Upper lobe of left lung (tissue), 6 donors: ENCODE measurements around the gene ATP13A4. TPM values are rescaled to one million over a fixed set of nuclear protein-coding genes. Genes with fewer than 3 reads are reported as not detected.

Experiments used
- ATAC-seq, 2 donors: fragments of 200-7000 bp; cut with Tn5 transposase; one replicate each; pipeline ENCODE4 v1.9.1; 2022; ENCODE audit warnings: mild to moderate bottlenecking in 2 of 2, moderate library complexity in 2 of 2; ENCODE audit not compliant: low FRiP score in 2 of 2
- DNase-seq, 2 donors: peaks; one replicate each; pipeline ENCODE4 v3.0.0-alpha.2; 2019 to 2020
- H3K27ac ChIP-seq, 4 donors: fragments of 200-600 bp; sonication (generic); one replicate each; pipeline ENCODE4 v1.5.1; 2016 to 2019
- H3K27me3 ChIP-seq, 4 donors: fragments of 200-600 bp; sonication (generic); one replicate each; pipeline ENCODE4 v1.5.1; 2017 to 2019
- H3K36me3 ChIP-seq, 4 donors: fragments of 200-600 bp; sonication (generic); one replicate each; pipeline ENCODE4 v1.5.1; 2016 to 2019
- H3K4me1 ChIP-seq, 4 donors: fragments of 200-600 bp; sonication (generic); one replicate each; pipeline ENCODE4 v1.5.1; 2018 to 2019
- H3K4me3 ChIP-seq, 4 donors: fragments of 200-600 bp; sonication (generic); one replicate each; pipeline ENCODE4 v1.5.1; 2017 to 2019; ENCODE audit warnings: mild to moderate bottlenecking in 2 of 4, moderate library complexity in 1 of 4
- H3K9me3 ChIP-seq, 4 donors: fragments of 200-600 bp; sonication (generic); one replicate each; pipeline ENCODE4 v1.5.1; 2018 to 2019
- EP300 ChIP-seq, 4 donors: sonication (generic); formaldehyde crosslinking; IDR thresholded peaks; one replicate each; pipeline ENCODE4 v1.5.1; 2017; ENCODE audit warnings: antibody characterized with exemption in 4 of 4, control low read depth in 2 of 4
- POLR2A ChIP-seq, 4 donors: fragments of 450-650 bp; IDR thresholded peaks; one replicate each; pipeline ENCODE4 v1.5.1; 2016 to 2017; ENCODE audit warnings: antibody characterized with exemption in 4 of 4, mild to moderate bottlenecking in 2 of 4
- POLR2AphosphoS5 ChIP-seq, 2 donors: sonication (generic); formaldehyde crosslinking; IDR thresholded peaks; one replicate each; pipeline ENCODE4 v1.5.1; 2017; ENCODE audit warnings: antibody characterized with exemption in 2 of 2
- WGBS, 2 donors: methylation state at CpG; one replicate each; pipeline ENCODE4 v1.1.5; 2017 to 2018; 5-methylcytosine and 5-hydroxymethylcytosine counted together
- total RNA-seq, 6 donors: library from RNA; depleted of rRNA in 4 of 6; stranded (reverse); fragments of >200 nt in 4 of 6; gene quantifications; one replicate each; pipeline versions ENCODE4 v1.1.0 to v1.2.1, GENCODE V29; 2016 to 2021
- TF ChIP-seq, protein P1 (sequence below), 6 experiments: fragments of 450-650 bp in 4 of 6; fragments of 200-600 bp in 2 of 6; sonication (generic) in 2 of 6; IDR thresholded peaks; one replicate each; pipeline ENCODE4 v1.5.1; 2016 to 2019; ENCODE audit warnings: antibody characterized with exemption in 6 of 6
- donor health status: DM: no; HTN: no; CAD: no; lungs with moderate emphysema.
- donor health status: DM: no; HTN: yes; CAD: no; lungs with severe emphysema.

ATP13A4 gene
- total RNA-seq, 6 donors from 2014 or later, result 145 to 407 (median 201) TPM

DNA sequence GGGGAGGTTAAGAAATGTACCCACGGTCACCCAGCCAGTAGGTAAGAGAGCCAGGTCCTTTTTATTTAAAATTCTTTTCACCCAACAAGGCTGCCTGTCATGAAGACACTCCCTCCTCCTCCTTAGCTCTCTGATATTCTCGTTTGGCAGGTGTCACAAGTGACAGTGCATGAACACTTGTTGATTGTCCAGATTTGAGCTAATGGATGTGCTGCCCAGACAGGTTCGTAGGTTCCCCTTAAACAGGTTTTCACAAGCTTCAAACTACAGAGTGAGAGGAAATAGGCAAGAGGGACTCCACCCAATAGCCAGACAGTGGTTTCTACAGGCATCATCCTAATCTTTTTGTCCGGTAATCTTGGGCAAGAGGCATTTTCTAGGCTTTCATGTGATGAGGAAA lies 32.2 kb downstream of the ATP13A4 start:
- TF ChIP-seq EP300 (IDR thresholded peaks at IDR 0.05), result no peak
- TF ChIP-seq, protein P1, sequence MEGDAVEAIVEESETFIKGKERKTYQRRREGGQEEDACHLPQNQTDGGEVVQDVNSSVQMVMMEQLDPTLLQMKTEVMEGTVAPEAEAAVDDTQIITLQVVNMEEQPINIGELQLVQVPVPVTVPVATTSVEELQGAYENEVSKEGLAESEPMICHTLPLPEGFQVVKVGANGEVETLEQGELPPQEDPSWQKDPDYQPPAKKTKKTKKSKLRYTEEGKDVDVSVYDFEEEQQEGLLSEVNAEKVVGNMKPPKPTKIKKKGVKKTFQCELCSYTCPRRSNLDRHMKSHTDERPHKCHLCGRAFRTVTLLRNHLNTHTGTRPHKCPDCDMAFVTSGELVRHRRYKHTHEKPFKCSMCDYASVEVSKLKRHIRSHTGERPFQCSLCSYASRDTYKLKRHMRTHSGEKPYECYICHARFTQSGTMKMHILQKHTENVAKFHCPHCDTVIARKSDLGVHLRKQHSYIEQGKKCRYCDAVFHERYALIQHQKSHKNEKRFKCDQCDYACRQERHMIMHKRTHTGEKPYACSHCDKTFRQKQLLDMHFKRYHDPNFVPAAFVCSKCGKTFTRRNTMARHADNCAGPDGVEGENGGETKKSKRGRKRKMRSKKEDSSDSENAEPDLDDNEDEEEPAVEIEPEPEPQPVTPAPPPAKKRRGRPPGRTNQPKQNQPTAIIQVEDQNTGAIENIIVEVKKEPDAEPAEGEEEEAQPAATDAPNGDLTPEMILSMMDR (IDR thresholded peaks at IDR 0.05), result no peak
- no peak for TF ChIP-seq POLR2AphosphoS5 (IDR thresholded peaks at IDR 0.05)
- TF ChIP-seq POLR2A (IDR thresholded peaks at IDR 0.05), result no peak
- Histone ChIP-seq H3K4me3 (no peak overlapping the region), H3K4me1 (no peaks in the 10 kb centered on the region), H3K27ac (no peak overlapping the region), H3K36me3 (no peaks in the 10 kb centered on the region), H3K27me3 (no peaks in the 10 kb centered on the region), H3K9me3 (no peaks in the 10 kb centered on the region)
- no peak for ATAC-seq
- 55 to 58% methylated on average over 4 of the region's 4 CpGs for WGBS, 2 donors
- DNase-seq, result no peak

DNA sequence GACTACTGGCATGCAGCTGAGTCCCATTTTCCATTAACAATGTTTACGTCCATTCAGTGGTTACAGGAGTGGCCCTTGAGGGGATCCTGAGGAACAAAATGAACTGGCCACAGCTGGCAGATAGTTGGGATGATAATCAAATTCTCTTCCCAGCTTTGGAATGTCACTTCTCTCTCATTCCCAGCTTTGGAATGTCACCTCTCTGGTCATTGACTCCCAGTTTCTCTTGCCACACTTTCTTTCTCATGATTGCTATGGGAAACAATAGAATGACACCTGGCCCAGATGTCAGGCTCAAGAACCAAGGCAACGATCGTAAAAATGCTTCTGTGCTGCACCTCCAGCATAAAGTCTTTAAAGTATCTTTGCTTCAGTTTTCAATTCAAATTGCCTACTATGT lies 34.0 kb downstream of the ATP13A4 start:
- Histone ChIP-seq H3K9me3 (no peaks in the 10 kb centered on the region), H3K27ac (no peak overlapping the region), H3K27me3 (no peaks in the 10 kb centered on the region), H3K4me1 (peaks cover 0 to 5% (median 0%) of the 10 kb centered on the region in 4 donors), H3K36me3 (no peaks in the 10 kb centered on the region), H3K4me3 (no peak overlapping the region)
- TF ChIP-seq, protein P1 (IDR thresholded peaks at IDR 0.05), result no peak
- TF ChIP-seq POLR2A (IDR thresholded peaks at IDR 0.05), result no peak
- no peak for TF ChIP-seq POLR2AphosphoS5 (IDR thresholded peaks at IDR 0.05)
- TF ChIP-seq EP300 (IDR thresholded peaks at IDR 0.05), result no peak
- ATAC-seq (no peak), DNase-seq (no peak)
- WGBS, 2 donors, result 80 to 86% methylated on average over 3 of the region's 3 CpGs

DNA sequence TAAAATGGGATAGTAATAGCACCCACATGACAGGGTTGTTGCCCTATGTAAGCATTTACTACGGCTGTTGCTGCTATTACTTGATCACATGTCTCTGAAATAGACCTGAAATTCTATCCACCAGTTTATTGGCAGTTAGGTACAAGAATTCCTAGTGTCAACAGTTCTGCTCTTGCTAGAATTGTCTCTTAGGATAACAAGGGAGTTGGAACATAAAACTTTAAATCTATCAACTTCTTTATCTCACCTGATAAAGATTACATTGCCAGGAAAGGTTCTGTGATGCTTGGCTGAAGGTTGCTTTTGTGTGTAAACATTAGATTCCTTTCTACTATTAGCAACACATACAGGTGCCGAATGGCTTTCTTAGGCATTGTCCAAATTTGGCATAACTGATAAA lies 38.7 kb downstream of the ATP13A4 start:
- DNase-seq, result no peak
- TF ChIP-seq POLR2AphosphoS5 (IDR thresholded peaks at IDR 0.05) (no peak), EP300 (IDR thresholded peaks at IDR 0.05) (no peak)
- TF ChIP-seq, protein P1 (IDR thresholded peaks at IDR 0.05), result no peak
- ATAC-seq, result no peak
- no peaks in the 10 kb centered on the region for H3K9me3 ChIP-seq
- no peak overlapping the region for H3K27ac ChIP-seq
- no peaks in the 10 kb centered on the region for H3K27me3 ChIP-seq
- H3K36me3 ChIP-seq, result peaks cover 0 to 3% (median 0%) of the 10 kb centered on the region in 4 donors
- peaks cover 0 to 5% (median 0%) of the 10 kb centered on the region in 4 donors for H3K4me1 ChIP-seq
- WGBS, 2 donors, result 40 to 82% methylated on average over 2 of the region's 2 CpGs
- H3K4me3 ChIP-seq, result no peak overlapping the region

DNA sequence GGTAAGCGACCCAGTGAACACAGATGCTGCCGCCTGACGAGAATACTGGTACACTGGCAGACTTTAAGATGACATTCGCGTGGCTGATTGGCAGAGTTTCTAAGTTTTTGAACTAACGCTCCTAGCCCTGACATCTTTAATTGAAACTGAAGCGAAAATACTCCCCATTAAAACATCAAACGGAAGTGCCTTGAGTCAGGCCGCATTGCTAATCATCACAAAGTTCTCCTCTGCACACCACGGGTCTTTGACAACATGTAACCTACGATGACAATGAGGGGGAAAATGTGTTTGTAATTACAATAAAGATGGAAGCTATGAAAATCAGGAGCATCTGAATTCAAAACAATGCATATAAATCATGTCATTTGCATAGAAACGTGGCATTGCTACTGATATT lies 44.5 kb downstream of the ATP13A4 start:
- whole genome bisulfite sequencing, 2 donors, result 78 to 83% methylated on average over 12 of the region's 12 CpGs

More for the DNA sequence above, 44.5 kb downstream of the ATP13A4 start:
- Histone ChIP-seq H3K9me3 (no peaks in the 10 kb centered on the region), H3K27me3 (no peaks in the 10 kb centered on the region), H3K4me1 (peaks cover 0 to 5% (median 1%) of the 10 kb centered on the region in 4 donors), H3K4me3 (no peak overlapping the region), H3K27ac (peak overlapping the region in 2 of 4 donors; percentile 18 to 52), H3K36me3 (peaks cover 0 to 3% (median 0%) of the 10 kb centered on the region in 4 donors)
- no peak for ATAC-seq
- TF ChIP-seq, protein P1 (IDR thresholded peaks at IDR 0.05), result no peak
- TF ChIP-seq EP300 (IDR thresholded peaks at IDR 0.05) (no peak), POLR2AphosphoS5 (IDR thresholded peaks at IDR 0.05) (no peak), POLR2A (IDR thresholded peaks at IDR 0.05) (no peak)
- no peak for DNase-seq
